Liver (tissue), 3 donors: Measurements from ENCODE around the gene KIF26A.

ENCODE experiments used
- ATF3 ChIP-seq: IDR thresholded peaks from 2 replicates; pipeline ENCODE4 v1.6.1; 2016; ENCODE audit warnings: antibody characterized with exemption
- CTCF ChIP-seq: fragments of 150-350 bp; IDR thresholded peaks from 2 replicates; pipeline ENCODE4 v1.5.1; 2017; ENCODE audit warnings: improper control_type of control experiment, low read depth, low read length; ENCODE audit not compliant: missing input control
- EGR1 ChIP-seq, 2 donors: IDR thresholded peaks; 2 replicates each; pipeline ENCODE4 v1.6.1; 2016 to 2018; ENCODE audit warnings: antibody characterized with exemption in 2 of 2, low read depth in 2 of 2
- FOXA1 ChIP-seq: IDR thresholded peaks from 2 replicates; pipeline ENCODE4 v1.6.1; 2016; ENCODE audit warnings: antibody characterized with exemption
- GABPA ChIP-seq, 2 donors: IDR thresholded peaks in 1 of 2; conservative IDR thresholded peaks in 1 of 2; 2 replicates each; pipeline ENCODE4 v1.6.1; 2016; ENCODE audit warnings: antibody characterized with exemption in 2 of 2, mild to moderate bottlenecking in 1 of 2, moderate library complexity in 1 of 2
- HNF4A ChIP-seq, 2 donors: conservative IDR thresholded peaks; 2 replicates each; pipeline ENCODE4 v1.6.1; 2016; ENCODE audit warnings: antibody characterized with exemption in 2 of 2, mild to moderate bottlenecking in 2 of 2
- JUND ChIP-seq, 2 donors: IDR thresholded peaks; 2 replicates each; pipeline ENCODE4 v1.6.1; 2016; ENCODE audit warnings: antibody characterized with exemption in 2 of 2
- MAX ChIP-seq: IDR thresholded peaks from 2 replicates; pipeline ENCODE4 v1.6.1; 2016; ENCODE audit warnings: antibody characterized with exemption
- RAD21 ChIP-seq, 2 donors: IDR thresholded peaks; 2 replicates each; pipeline ENCODE4 v1.6.1; 2016; ENCODE audit warnings: antibody characterized with exemption in 2 of 2, mild to moderate bottlenecking in 2 of 2
- REST ChIP-seq: IDR thresholded peaks from 2 replicates; pipeline ENCODE4 v1.6.1; 2016; ENCODE audit warnings: antibody characterized with exemption, mild to moderate bottlenecking
- SP1 ChIP-seq: IDR thresholded peaks from 2 replicates; pipeline ENCODE4 v1.6.1; 2018; ENCODE audit warnings: antibody characterized with exemption, mild to moderate bottlenecking
- TAF1 ChIP-seq: conservative IDR thresholded peaks from 2 replicates; pipeline ENCODE4 v1.6.1; 2016; ENCODE audit warnings: antibody characterized with exemption, mild to moderate bottlenecking
- YY1 ChIP-seq: IDR thresholded peaks from 2 replicates; pipeline ENCODE4 v1.6.1; 2016; ENCODE audit warnings: antibody characterized with exemption, mild to moderate bottlenecking
- ZBTB33 ChIP-seq: IDR thresholded peaks from 2 replicates; pipeline ENCODE4 v1.6.1; 2016; ENCODE audit warnings: antibody characterized with exemption
- donor health status: healthy.
- donor health status: healthy.

- TF ChIP-seq RAD21 (IDR thresholded peaks at IDR 0.05) (no peak), YY1 (no peak), CTCF (no peak), SP1 (no peak), JUND (IDR thresholded peaks at IDR 0.05) (no peak), REST (no peak), TAF1 (no peak), MAX (no peak), HNF4A (conservative IDR thresholded peaks at IDR 0.05) (no peak), GABPA (IDR thresholded peaks at IDR 0.05 in 1 of 2, conservative IDR thresholded peaks at IDR 0.05 in 1 of 2) (no peak), ATF3 (no peak), FOXA1 (no peak), EGR1 (IDR thresholded peaks at IDR 0.05; ENCODE audit: low read depth in 2 of 2) (no peak), ZBTB33 (no peak)
Observed at GRCh38 chr14:104163541-104163940, 25.2 kb downstream of the KIF26A start.
